Activated CD4-positive, CD25-positive, alpha-beta regulatory T cell treated with anti-CD3 and anti-CD28 coated beads, Interleukin-2, amount 50 U/mL, for 72 hours (primary cell): Measurements from ENCODE around the gene HPGDS.
"Not testable (repeated sequence)": the region's sequence is repeated elsewhere in the genome, so short reads cannot be mapped to it uniquely, and the experiment has no call there.

Source experiments
- DNase-seq: peaks from one replicate; pipeline ENCODE4 v3.0.0; 2021

Gene HPGDS

GRCh38 chr4:94307231-94307871 lies 35.3 kb downstream of the HPGDS start:
- no peak for DNase-seq

GRCh38 chr4:94306713-94307112 lies 35.9 kb downstream of the HPGDS start:
- DNase-seq, result no peak

GRCh38 chr4:94305466-94306225 lies 37.0 kb downstream of the HPGDS start:
- DNase-seq, result no peak

- DNase-seq, result no peak
These were observed 38.2 kb downstream of the HPGDS start for GRCh38 chr4:94304365-94304971.

GRCh38 chr4:94302191-94302590 lies 40.4 kb downstream of the HPGDS start:
- DNase-seq, result no peak

GRCh38 chr4:94298725-94299252 lies 43.8 kb downstream of the HPGDS start:
- no peak for DNase-seq

GRCh38 chr4:94295473-94295872 lies 47.2 kb downstream of the HPGDS start:
- not testable (repeated sequence) for DNase-seq

GRCh38 chr4:94293981-94294380 lies 48.7 kb downstream of the HPGDS start:
- DNase-seq, result not testable (repeated sequence)

GRCh38 chr4:94290245-94290644 lies 52.4 kb downstream of the HPGDS start:
- DNase-seq, result no peak

- DNase-seq, result no peak
These were observed 57.0 kb downstream of the HPGDS start for GRCh38 chr4:94285666-94286065.

GRCh38 chr4:94284889-94285288 lies 57.7 kb downstream of the HPGDS start:
- no peak for DNase-seq

GRCh38 chr4:94278781-94279180 lies 63.9 kb downstream of the HPGDS start:
- DNase-seq, result no peak

GRCh38 chr4:94277534-94277933 lies 65.1 kb downstream of the HPGDS start:
- no peak for DNase-seq

GRCh38 chr4:94276204-94276603 lies 66.4 kb downstream of the HPGDS start:
- DNase-seq, result no peak

GRCh38 chr4:94274912-94275311 lies 67.7 kb downstream of the HPGDS start:
- no peak for DNase-seq

GRCh38 chr4:94271248-94271647 lies 71.4 kb downstream of the HPGDS start:
- no peak for DNase-seq

GRCh38 chr4:94267037-94267436 lies 75.6 kb downstream of the HPGDS start:
- no peak for DNase-seq

GRCh38 chr4:94262163-94263016 lies 80.2 kb downstream of the HPGDS start:
- DNase-seq, result no peak

- no peak for DNase-seq
These were observed 85.8 kb downstream of the HPGDS start for GRCh38 chr4:94256828-94257227.

GRCh38 chr4:94256144-94256783 lies 86.4 kb downstream of the HPGDS start:
- DNase-seq, result no peak

GRCh38 chr4:94253036-94253435 lies 89.6 kb downstream of the HPGDS start:
- DNase-seq, result no peak

- no peak for DNase-seq
These were observed 91.5 kb downstream of the HPGDS start for GRCh38 chr4:94251094-94251493.
